Vagina (tissue), 2 donors: ENCODE data around the gene RASAL2. TPM values are rescaled to one million over a fixed set of nuclear protein-coding genes. Genes with fewer than 3 reads are reported as not detected.

ENCODE experiments used
- DNase-seq, 2 donors: peaks; one replicate each; pipeline ENCODE4 v3.0.0-alpha.2; 2017; ENCODE audit errors: extremely low spot score in 2 of 2
- H3K27ac ChIP-seq: fragments of 200-600 bp; sonication (generic); one replicate; pipeline ENCODE4 v1.5.1; 2019
- H3K27me3 ChIP-seq: fragments of 200-600 bp; sonication (generic); one replicate; pipeline ENCODE4 v1.5.1; 2019
- H3K36me3 ChIP-seq, 2 donors: fragments of 200-600 bp; sonication (generic); one replicate each; pipeline ENCODE4 v1.5.1; 2017 to 2019
- H3K4me1 ChIP-seq: fragments of 200-600 bp; sonication (generic); one replicate; pipeline ENCODE4 v1.5.1; 2019
- H3K4me3 ChIP-seq, 2 donors: fragments of 200-600 bp; sonication (generic); 1 replicate in 1 of 2; 2 replicates in 1 of 2; pipeline ENCODE4 v1.5.1; 2016 to 2019
- H3K9me3 ChIP-seq: fragments of 200-600 bp; sonication (generic); one replicate; pipeline ENCODE4 v1.5.1; 2019
- POLR2A ChIP-seq, 2 donors: fragments of 450-650 bp; IDR thresholded peaks; one replicate each; pipeline ENCODE4 v1.6.1; 2017; ENCODE audit warnings: antibody characterized with exemption in 2 of 2, mild to moderate bottlenecking in 2 of 2, moderate library complexity in 2 of 2
- POLR2AphosphoS5 ChIP-seq, 2 donors: sonication (generic); formaldehyde crosslinking; IDR thresholded peaks; one replicate each; pipeline ENCODE4 v1.9.0; 2017; ENCODE audit warnings: antibody characterized with exemption in 2 of 2, mild to moderate bottlenecking in 2 of 2, low read depth in 1 of 2; ENCODE audit not compliant: insufficient read depth in 1 of 2
- intact Hi-C: fragments of 100-400 bp; cut with DNase I; formaldehyde crosslinking; loops from one replicate; pipeline ENCODE4 v1.15.1; 2023
- total RNA-seq: library from RNA; depleted of rRNA; stranded (reverse); fragments of >200 nt; gene quantifications from one replicate; pipeline ENCODE4 v1.2.3, GENCODE V29; 2016
- TF ChIP-seq, protein P1 (sequence below), 3 experiments: fragments of 450-650 bp in 2 of 3; fragments of 200-600 bp in 1 of 3; sonication (generic) in 1 of 3; IDR thresholded peaks; one replicate each; pipeline ENCODE4 v1.5.1; 2017 to 2019; ENCODE audit warnings: antibody characterized with exemption in 3 of 3, mild to moderate bottlenecking in 2 of 3, moderate library complexity in 2 of 3

RASAL2 gene
- total RNA-seq, 1 donor from 2014 or later, result 25.5 TPM

DNA sequence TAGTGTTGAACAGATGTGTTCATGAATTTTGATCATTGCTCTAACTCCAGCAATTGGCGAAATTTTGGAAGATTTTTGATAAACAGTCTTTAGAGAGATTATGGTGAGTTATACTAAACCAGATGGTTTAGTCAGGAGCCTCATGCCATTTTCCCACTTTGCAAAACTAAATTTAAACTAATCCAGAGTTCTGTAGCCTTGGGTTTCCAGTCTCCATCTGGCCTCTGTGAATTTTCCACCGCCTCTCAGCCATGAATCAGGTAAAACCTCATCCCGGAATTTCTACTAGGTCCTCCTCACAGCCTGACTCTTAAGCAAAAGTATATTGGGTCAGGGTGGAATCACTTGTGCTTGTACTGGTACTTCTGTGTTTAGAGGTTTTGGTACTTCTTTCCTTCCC lies 358.1 kb downstream of the RASAL2 start:
- intact Hi-C loops, result no loop called here
- no peaks in the 10 kb centered on the region for H3K9me3 ChIP-seq
- no peak for TF ChIP-seq POLR2A (IDR thresholded peaks at IDR 0.05)
- TF ChIP-seq, protein P1, sequence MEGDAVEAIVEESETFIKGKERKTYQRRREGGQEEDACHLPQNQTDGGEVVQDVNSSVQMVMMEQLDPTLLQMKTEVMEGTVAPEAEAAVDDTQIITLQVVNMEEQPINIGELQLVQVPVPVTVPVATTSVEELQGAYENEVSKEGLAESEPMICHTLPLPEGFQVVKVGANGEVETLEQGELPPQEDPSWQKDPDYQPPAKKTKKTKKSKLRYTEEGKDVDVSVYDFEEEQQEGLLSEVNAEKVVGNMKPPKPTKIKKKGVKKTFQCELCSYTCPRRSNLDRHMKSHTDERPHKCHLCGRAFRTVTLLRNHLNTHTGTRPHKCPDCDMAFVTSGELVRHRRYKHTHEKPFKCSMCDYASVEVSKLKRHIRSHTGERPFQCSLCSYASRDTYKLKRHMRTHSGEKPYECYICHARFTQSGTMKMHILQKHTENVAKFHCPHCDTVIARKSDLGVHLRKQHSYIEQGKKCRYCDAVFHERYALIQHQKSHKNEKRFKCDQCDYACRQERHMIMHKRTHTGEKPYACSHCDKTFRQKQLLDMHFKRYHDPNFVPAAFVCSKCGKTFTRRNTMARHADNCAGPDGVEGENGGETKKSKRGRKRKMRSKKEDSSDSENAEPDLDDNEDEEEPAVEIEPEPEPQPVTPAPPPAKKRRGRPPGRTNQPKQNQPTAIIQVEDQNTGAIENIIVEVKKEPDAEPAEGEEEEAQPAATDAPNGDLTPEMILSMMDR (IDR thresholded peaks at IDR 0.05), result no peak
- no peak for TF ChIP-seq POLR2AphosphoS5 (IDR thresholded peaks at IDR 0.05; ENCODE audit: insufficient read depth in 1 of 2, low read depth in 1 of 2)
- H3K36me3 ChIP-seq, result no peaks in the 10 kb centered on the region
- H3K4me3 ChIP-seq, result no peak overlapping the region
- H3K27me3 ChIP-seq, result no peaks in the 10 kb centered on the region
- no peak overlapping the region for H3K27ac ChIP-seq
- H3K4me1 ChIP-seq, result no peaks in the 10 kb centered on the region
- no peak for DNase-seq

DNA sequence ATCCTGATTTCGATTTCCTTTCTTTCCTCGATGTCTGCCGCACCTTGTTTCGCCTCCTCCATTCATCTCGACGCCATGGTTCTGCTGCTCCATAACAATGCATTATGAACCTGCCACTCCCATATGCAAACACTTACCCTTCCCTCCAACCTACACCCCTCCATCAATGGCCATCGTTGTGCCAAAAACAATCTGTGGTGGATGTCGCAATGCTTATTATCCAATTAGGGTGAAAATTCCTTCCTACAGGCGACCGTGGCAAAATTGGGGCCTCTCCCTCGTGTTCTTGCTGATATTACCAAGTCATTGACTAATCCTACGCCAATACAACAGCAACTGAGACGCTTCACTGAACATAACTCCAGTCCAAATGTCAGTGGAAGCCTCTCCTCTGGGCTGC lies 362.6 kb downstream of the RASAL2 start:
- no peaks in the 10 kb centered on the region for H3K27me3 ChIP-seq
- DNase-seq, result no peak
- intact Hi-C loops, result no loop called here
- H3K4me1 ChIP-seq, result no peaks in the 10 kb centered on the region
- H3K9me3 ChIP-seq, result no peaks in the 10 kb centered on the region
- H3K36me3 ChIP-seq, result peaks cover 0 to 10% of the 10 kb centered on the region in 2 donors
- TF ChIP-seq, protein P1 (IDR thresholded peaks at IDR 0.05), result no peak
- TF ChIP-seq POLR2A (IDR thresholded peaks at IDR 0.05), result no peak
- TF ChIP-seq POLR2AphosphoS5 (IDR thresholded peaks at IDR 0.05; ENCODE audit: insufficient read depth in 1 of 2, low read depth in 1 of 2), result no peak
- H3K4me3 ChIP-seq, result no peak overlapping the region
- H3K27ac ChIP-seq, result no peak overlapping the region

DNA sequence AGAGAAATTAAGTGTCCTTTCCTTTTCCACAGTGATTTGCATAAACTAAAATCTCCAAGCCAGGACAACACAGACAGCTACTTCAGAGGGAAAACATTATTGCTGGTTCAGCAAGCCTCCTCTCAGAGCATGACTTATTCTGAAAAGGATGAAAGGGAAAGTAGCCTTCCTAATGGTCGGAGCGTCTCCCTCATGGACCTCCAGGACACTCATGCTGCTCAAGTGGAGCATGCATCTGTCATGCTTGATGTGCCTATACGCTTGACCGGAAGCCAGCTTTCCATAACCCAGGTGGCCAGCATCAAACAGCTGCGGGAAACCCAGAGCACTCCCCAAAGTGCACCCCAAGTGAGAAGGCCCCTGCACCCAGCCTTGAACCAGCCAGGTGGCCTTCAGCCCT lies 363.7 kb downstream of the RASAL2 start:
- no peaks in the 10 kb centered on the region for H3K9me3 ChIP-seq
- no peaks in the 10 kb centered on the region for H3K27me3 ChIP-seq
- no peak for DNase-seq
- H3K36me3 ChIP-seq, result peaks cover 0 to 10% of the 10 kb centered on the region in 2 donors
- no peaks in the 10 kb centered on the region for H3K4me1 ChIP-seq
- TF ChIP-seq POLR2AphosphoS5 (IDR thresholded peaks at IDR 0.05; ENCODE audit: insufficient read depth in 1 of 2, low read depth in 1 of 2) (no peak), POLR2A (IDR thresholded peaks at IDR 0.05) (no peak)
- TF ChIP-seq, protein P1 (IDR thresholded peaks at IDR 0.05), result no peak
- intact Hi-C loops, result no loop called here
- H3K27ac ChIP-seq, result no peak overlapping the region
- no peak overlapping the region for H3K4me3 ChIP-seq

DNA sequence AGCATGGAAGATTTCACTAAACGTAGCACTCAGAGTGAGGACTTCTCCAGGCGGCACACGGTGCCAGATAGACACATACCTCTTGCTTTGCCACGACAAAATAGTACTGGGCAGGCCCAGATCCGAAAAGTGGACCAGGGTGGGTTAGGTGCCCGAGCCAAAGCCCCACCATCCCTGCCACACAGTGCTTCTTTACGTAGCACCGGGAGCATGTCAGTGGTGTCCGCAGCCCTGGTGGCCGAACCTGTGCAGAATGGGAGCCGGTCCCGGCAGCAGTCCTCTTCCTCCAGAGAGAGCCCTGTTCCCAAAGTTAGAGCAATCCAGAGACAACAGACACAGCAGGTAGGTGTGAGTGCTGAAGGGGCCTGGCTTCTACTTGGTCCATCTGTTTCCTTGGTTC lies 364.3 kb downstream of the RASAL2 start:
- H3K27me3 ChIP-seq, result no peaks in the 10 kb centered on the region
- peaks cover 0 to 10% of the 10 kb centered on the region in 2 donors for H3K36me3 ChIP-seq
- TF ChIP-seq, protein P1 (IDR thresholded peaks at IDR 0.05), result no peak
- no peaks in the 10 kb centered on the region for H3K4me1 ChIP-seq
- H3K27ac ChIP-seq, result no peak overlapping the region
- H3K9me3 ChIP-seq, result no peaks in the 10 kb centered on the region
- intact Hi-C loops, result no loop called here
- DNase-seq, result no peak
- H3K4me3 ChIP-seq, result no peak overlapping the region

DNA sequence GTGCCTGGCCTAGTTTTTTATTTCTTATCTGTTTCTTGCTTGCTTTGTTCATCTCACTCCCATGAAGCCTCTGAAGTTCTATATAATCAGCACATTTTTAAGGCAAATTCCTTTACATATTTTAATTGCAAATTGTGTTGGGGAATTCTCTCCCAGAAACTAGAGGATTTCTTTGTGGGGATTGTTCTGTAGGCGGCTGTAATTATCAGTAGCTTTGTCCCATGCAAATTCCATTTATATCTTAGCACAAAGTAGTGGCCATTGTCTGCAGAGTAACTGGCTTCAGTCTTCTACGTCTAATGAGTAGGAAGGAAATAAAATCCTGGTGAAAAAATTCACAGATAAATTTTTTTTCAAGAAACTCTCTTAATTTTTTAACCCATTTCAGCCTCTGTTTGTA lies 367.2 kb downstream of the RASAL2 start:
- Histone ChIP-seq H3K27ac (no peak overlapping the region), H3K4me1 (no peaks in the 10 kb centered on the region)
- TF ChIP-seq, protein P1 (IDR thresholded peaks at IDR 0.05), result no peak
- TF ChIP-seq POLR2A (IDR thresholded peaks at IDR 0.05) (no peak), POLR2AphosphoS5 (IDR thresholded peaks at IDR 0.05; ENCODE audit: insufficient read depth in 1 of 2, low read depth in 1 of 2) (no peak)

More for the DNA sequence above, 367.2 kb downstream of the RASAL2 start:
- Histone ChIP-seq H3K36me3 (peaks cover 0 to 13% of the 10 kb centered on the region in 2 donors), H3K27me3 (no peaks in the 10 kb centered on the region), H3K9me3 (no peaks in the 10 kb centered on the region), H3K4me3 (no peak overlapping the region)
- DNase-seq, result no peak
- intact Hi-C loops, result no loop called here
